Measurements from ENCODE around the gene PKIG.

Gene PKIG

GRCh38 chr20:44600301-44600700 lies 17.9 kb downstream of the PKIG start:
- H2AK5ac ChIP-seq (ENCODE audit: low read depth, low read length) = no peak overlapping the region
- WGBS, 2 donors (ENCODE audit: extremely low coverage in 2 of 2, insufficient read length in 2 of 2, insufficient replicate concordance in 1 of 2) = no CpG with 5 or more reads among the region's 4 CpGs
- H3K36me3 ChIP-seq (replicated peaks in 1 of 2; ENCODE audit: control insufficient read depth in 2 of 2, insufficient read depth in 2 of 2, low read length in 2 of 2) = no peaks in the 10 kb centered on the region
- H3K23ac ChIP-seq (ENCODE audit: low read depth, low read length, poor library complexity) = no peak overlapping the region
- H3K4me1 ChIP-seq (ENCODE audit: control insufficient read depth in 2 of 2, insufficient read depth in 1 of 2, low read depth in 1 of 2, low read length in 2 of 2) = peaks cover 1 to 15% of the 10 kb centered on the region in 2 donors
- H2BK5ac ChIP-seq (ENCODE audit: low read length) = no peak overlapping the region
- no peak for DNase-seq (ENCODE audit: low spot score)
- H4K91ac ChIP-seq (ENCODE audit: low read depth, low read length, poor library complexity) = no peak overlapping the region
- no peak overlapping the region for H3K9ac ChIP-seq (ENCODE audit: low read depth, low read length, poor library complexity)
- H2BK12ac ChIP-seq (ENCODE audit: low read length) = no peak overlapping the region
- no peaks in the 10 kb centered on the region for H3K9me3 ChIP-seq (replicated peaks in 1 of 2; ENCODE audit: control insufficient read depth in 2 of 2, insufficient read depth in 1 of 2, low read depth in 1 of 2, low read length in 2 of 2)
- no peak overlapping the region for H2BK15ac ChIP-seq (ENCODE audit: low read length)
- no peak overlapping the region for H3K4ac ChIP-seq (ENCODE audit: low read length)
- no peak overlapping the region for H3K4me2 ChIP-seq (ENCODE audit: insufficient read depth, low read length, poor library complexity, severe bottlenecking)
- H4K8ac ChIP-seq (ENCODE audit: low read depth, low read length) = no peak overlapping the region
- H3K14ac ChIP-seq (ENCODE audit: low read length) = no peak overlapping the region
- no peak overlapping the region for H3K4me3 ChIP-seq (ENCODE audit: low read length in 2 of 2)
- H3K18ac ChIP-seq (ENCODE audit: low read length) = no peak overlapping the region
- H2BK120ac ChIP-seq (ENCODE audit: low read depth, low read length) = no peak overlapping the region
- no peaks in the 10 kb centered on the region for H3K27me3 ChIP-seq (ENCODE audit: control insufficient read depth in 3 of 3, insufficient read depth in 3 of 3, low read depth in 1 of 3, low read length in 3 of 3)
- H3K27ac ChIP-seq (replicated peaks; ENCODE audit: low read length) = no peak overlapping the region
- H3K79me1 ChIP-seq (ENCODE audit: low read depth, low read length) = no peaks in the 10 kb centered on the region
- no peak overlapping the region for H2AFZ ChIP-seq (ENCODE audit: low read length)

- H3K79me1 ChIP-seq (ENCODE audit: low read depth, low read length) = no peaks in the 10 kb centered on the region
- no peak for DNase-seq (ENCODE audit: low spot score)
- H3K27ac ChIP-seq (replicated peaks; ENCODE audit: low read length) = no peak overlapping the region
- no peak overlapping the region for H2AK5ac ChIP-seq (ENCODE audit: low read depth, low read length)
- H3K23ac ChIP-seq (ENCODE audit: low read depth, low read length, poor library complexity) = no peak overlapping the region
- H2BK12ac ChIP-seq (ENCODE audit: low read length) = no peak overlapping the region
- H4K8ac ChIP-seq (ENCODE audit: low read depth, low read length) = no peak overlapping the region
- no peak overlapping the region for H3K14ac ChIP-seq (ENCODE audit: low read length)
- H2BK15ac ChIP-seq (ENCODE audit: low read length) = no peak overlapping the region
- H3K18ac ChIP-seq (ENCODE audit: low read length) = no peak overlapping the region
- no peak overlapping the region for H2AFZ ChIP-seq (ENCODE audit: low read length)
- no peaks in the 10 kb centered on the region for H3K9me3 ChIP-seq (replicated peaks in 1 of 2; ENCODE audit: control insufficient read depth in 2 of 2, insufficient read depth in 1 of 2, low read depth in 1 of 2, low read length in 2 of 2)
- no peak overlapping the region for H3K4me2 ChIP-seq (ENCODE audit: insufficient read depth, low read length, poor library complexity, severe bottlenecking)
- no peak overlapping the region for H3K4ac ChIP-seq (ENCODE audit: low read length)
- peak overlapping the region; percentile 24 for H3K9ac ChIP-seq (ENCODE audit: low read depth, low read length, poor library complexity)
- H3K36me3 ChIP-seq (replicated peaks in 1 of 2; ENCODE audit: control insufficient read depth in 2 of 2, insufficient read depth in 2 of 2, low read length in 2 of 2) = no peaks in the 10 kb centered on the region
- H3K4me3 ChIP-seq (ENCODE audit: low read length in 2 of 2) = no peak overlapping the region
- H4K91ac ChIP-seq (ENCODE audit: low read depth, low read length, poor library complexity) = no peak overlapping the region
- no CpG with 5 or more reads among the region's 11 CpGs for WGBS, 2 donors (ENCODE audit: extremely low coverage in 2 of 2, insufficient read length in 2 of 2, insufficient replicate concordance in 1 of 2)
- no peak overlapping the region for H2BK120ac ChIP-seq (ENCODE audit: low read depth, low read length)
- peaks cover 1 to 15% of the 10 kb centered on the region in 2 donors for H3K4me1 ChIP-seq (ENCODE audit: control insufficient read depth in 2 of 2, insufficient read depth in 1 of 2, low read depth in 1 of 2, low read length in 2 of 2)
- no peak overlapping the region for H2BK5ac ChIP-seq (ENCODE audit: low read length)
- no peaks in the 10 kb centered on the region for H3K27me3 ChIP-seq (ENCODE audit: control insufficient read depth in 3 of 3, insufficient read depth in 3 of 3, low read depth in 1 of 3, low read length in 3 of 3)
Measured at GRCh38 chr20:44600758-44601201, 18.4 kb downstream of the PKIG start.

- peaks cover 0 to under 1% of the 10 kb centered on the region in 2 donors for H3K9me3 ChIP-seq (replicated peaks in 1 of 2; ENCODE audit: control insufficient read depth in 2 of 2, insufficient read depth in 1 of 2, low read depth in 1 of 2, low read length in 2 of 2)
- H2BK120ac ChIP-seq (ENCODE audit: low read depth, low read length) = no peak overlapping the region
- peak overlapping the region; percentile 24 for H3K9ac ChIP-seq (ENCODE audit: low read depth, low read length, poor library complexity)
- no peaks in the 10 kb centered on the region for H3K36me3 ChIP-seq (replicated peaks in 1 of 2; ENCODE audit: control insufficient read depth in 2 of 2, insufficient read depth in 2 of 2, low read length in 2 of 2)
- no peak overlapping the region for H3K14ac ChIP-seq (ENCODE audit: low read length)
- no peaks in the 10 kb centered on the region for H3K79me1 ChIP-seq (ENCODE audit: low read depth, low read length)
- H3K27me3 ChIP-seq (ENCODE audit: control insufficient read depth in 3 of 3, insufficient read depth in 3 of 3, low read depth in 1 of 3, low read length in 3 of 3) = no peaks in the 10 kb centered on the region
- no peak overlapping the region for H2BK12ac ChIP-seq (ENCODE audit: low read length)
- H3K4me1 ChIP-seq (ENCODE audit: control insufficient read depth in 2 of 2, insufficient read depth in 1 of 2, low read depth in 1 of 2, low read length in 2 of 2) = peaks cover 1 to 15% of the 10 kb centered on the region in 2 donors
- H2AK5ac ChIP-seq (ENCODE audit: low read depth, low read length) = no peak overlapping the region
- DNase-seq (ENCODE audit: low spot score) = no peak
- no peak overlapping the region for H3K4me3 ChIP-seq (ENCODE audit: low read length in 2 of 2)
- no peak overlapping the region for H4K91ac ChIP-seq (ENCODE audit: low read depth, low read length, poor library complexity)
- no peak overlapping the region for H3K23ac ChIP-seq (ENCODE audit: low read depth, low read length, poor library complexity)
- H2BK5ac ChIP-seq (ENCODE audit: low read length) = no peak overlapping the region
- H2AFZ ChIP-seq (ENCODE audit: low read length) = no peak overlapping the region
- H3K27ac ChIP-seq (replicated peaks; ENCODE audit: low read length) = no peak overlapping the region
- H2BK15ac ChIP-seq (ENCODE audit: low read length) = no peak overlapping the region
- no peak overlapping the region for H3K18ac ChIP-seq (ENCODE audit: low read length)
- H4K8ac ChIP-seq (ENCODE audit: low read depth, low read length) = no peak overlapping the region
- WGBS, 2 donors (ENCODE audit: extremely low coverage in 2 of 2, insufficient read length in 2 of 2, insufficient replicate concordance in 1 of 2) = no CpG with 5 or more reads among the region's 7 CpGs
- H3K4me2 ChIP-seq (ENCODE audit: insufficient read depth, low read length, poor library complexity, severe bottlenecking) = no peak overlapping the region
- H3K4ac ChIP-seq (ENCODE audit: low read length) = no peak overlapping the region
Measured at GRCh38 chr20:44601236-44601671, 18.9 kb downstream of the PKIG start.

- Histone ChIP-seq H2BK5ac (ENCODE audit: low read length) (no peak overlapping the region), H3K27ac (replicated peaks; ENCODE audit: low read length) (no peak overlapping the region), H3K14ac (ENCODE audit: low read length) (no peak overlapping the region), H3K9ac (ENCODE audit: low read depth, low read length, poor library complexity) (no peak overlapping the region), H3K18ac (ENCODE audit: low read length) (no peak overlapping the region), H3K23ac (ENCODE audit: low read depth, low read length, poor library complexity) (no peak overlapping the region), H4K91ac (ENCODE audit: low read depth, low read length, poor library complexity) (no peak overlapping the region), H3K36me3 (replicated peaks in 1 of 2; ENCODE audit: control insufficient read depth in 2 of 2, insufficient read depth in 2 of 2, low read length in 2 of 2) (no peaks in the 10 kb centered on the region), H3K4me1 (ENCODE audit: control insufficient read depth in 2 of 2, insufficient read depth in 1 of 2, low read depth in 1 of 2, low read length in 2 of 2) (peaks cover 1 to 15% of the 10 kb centered on the region in 2 donors), H4K8ac (ENCODE audit: low read depth, low read length) (no peak overlapping the region), H3K27me3 (ENCODE audit: control insufficient read depth in 3 of 3, insufficient read depth in 3 of 3, low read depth in 1 of 3, low read length in 3 of 3) (no peaks in the 10 kb centered on the region), H3K4ac (ENCODE audit: low read length) (no peak overlapping the region), H2AK5ac (ENCODE audit: low read depth, low read length) (no peak overlapping the region), H3K79me1 (ENCODE audit: low read depth, low read length) (no peaks in the 10 kb centered on the region), H2BK15ac (ENCODE audit: low read length) (no peak overlapping the region), H3K4me3 (ENCODE audit: low read length in 2 of 2) (no peak overlapping the region), H3K4me2 (ENCODE audit: insufficient read depth, low read length, poor library complexity, severe bottlenecking) (no peak overlapping the region), H2BK120ac (ENCODE audit: low read depth, low read length) (no peak overlapping the region), H3K9me3 (replicated peaks in 1 of 2; ENCODE audit: control insufficient read depth in 2 of 2, insufficient read depth in 1 of 2, low read depth in 1 of 2, low read length in 2 of 2) (peaks cover 2% of the 10 kb centered on the region in 2 donors), H2AFZ (ENCODE audit: low read length) (no peak overlapping the region), H2BK12ac (ENCODE audit: low read length) (no peak overlapping the region)
- WGBS, 2 donors (ENCODE audit: extremely low coverage in 2 of 2, insufficient read length in 2 of 2, insufficient replicate concordance in 1 of 2) = no CpG with 5 or more reads among the region's 1 CpG
- DNase-seq (ENCODE audit: low spot score) = no peak
Measured at GRCh38 chr20:44601801-44602204, 19.4 kb downstream of the PKIG start.

All from neuronal stem cell (in vitro differentiated cells).